Erythroblast (primary cell): ENCODE measurements around the gene TMBIM4.

Source experiments
- GATA1 ChIP-seq: IDR thresholded peaks from 2 replicates; pipeline ENCODE4 v1.6.1; 2011; ENCODE audit warnings: low read depth, mild to moderate bottlenecking, control low read depth, low read length, moderate library complexity
- POLR2A ChIP-seq: IDR thresholded peaks from 2 replicates; pipeline ENCODE4 v1.6.1; 2011; ENCODE audit warnings: mild to moderate bottlenecking, low read length

- TF ChIP-seq POLR2A (no peak), GATA1 (no peak)
Measured at GRCh38 chr12:66085998-66086397, 83.8 kb downstream of the TMBIM4 start.
